Peyer's patch (tissue), 4 donors: ENCODE results near the gene SCUBE1. TPM values are rescaled to one million over a fixed set of nuclear protein-coding genes. Genes with fewer than 3 reads are reported as not detected.

Source experiments
- DNase-seq, 3 donors: peaks; one replicate each; pipeline ENCODE4 v3.0.0-alpha.2; 2017 to 2019
- H3K27ac ChIP-seq, 4 donors: fragments of 200-600 bp; sonication (generic); one replicate each; pipeline ENCODE4 v1.5.1; 2016 to 2019
- H3K27me3 ChIP-seq, 2 donors: fragments of 200-600 bp; sonication (generic); one replicate each; pipeline ENCODE4 v1.5.1; 2019
- H3K36me3 ChIP-seq, 3 donors: fragments of 200-600 bp; sonication (generic); one replicate each; pipeline ENCODE4 v1.5.1; 2016 to 2019
- H3K4me1 ChIP-seq, 4 donors: fragments of 200-600 bp; sonication (generic); one replicate each; pipeline ENCODE4 v1.5.1; 2016 to 2019
- H3K4me3 ChIP-seq, 4 donors: fragments of 200-600 bp; sonication (generic); 1 replicate in 3 of 4; 2 replicates in 1 of 4; pipeline ENCODE4 v1.5.1; 2016 to 2019; ENCODE audit warnings: mild to moderate bottlenecking in 1 of 4
- H3K9me3 ChIP-seq, 4 donors: fragments of 200-600 bp; sonication (generic); one replicate each; pipeline ENCODE4 v1.5.1; 2016 to 2019; ENCODE audit warnings: mild to moderate bottlenecking in 1 of 4
- CTCF ChIP-seq, 6 experiments: fragments of 450-650 bp in 4 of 6; fragments of 200-600 bp in 2 of 6; sonication (generic) in 1 of 6; IDR thresholded peaks; one replicate each; pipeline ENCODE4 v1.5.1; 2017 to 2019; ENCODE audit warnings: antibody characterized with exemption in 6 of 6, mild to moderate bottlenecking in 3 of 6, moderate library complexity in 1 of 6
- POLR2A ChIP-seq, 2 donors: fragments of 450-650 bp; IDR thresholded peaks; one replicate each; pipeline ENCODE4 v1.5.1; 2017; ENCODE audit warnings: antibody characterized with exemption in 2 of 2, mild to moderate bottlenecking in 2 of 2, moderate library complexity in 2 of 2
- total RNA-seq, 4 donors: library from RNA; depleted of rRNA; stranded (reverse); fragments of >200 nt; gene quantifications; one replicate each; pipeline ENCODE4 v1.1.0, GENCODE V29; 2016

Gene SCUBE1
- total RNA-seq, 4 donors from 2014 or later, result 1.6 to 47.9 (median 7.9) TPM

GRCh38 chr22:43275545-43276317 is 67.4 kb downstream of the SCUBE1 start:
- Histone ChIP-seq H3K4me1 (peaks cover 0 to 10% (median 0%) of the 10 kb centered on the region in 4 donors), H3K9me3 (no peaks in the 10 kb centered on the region), H3K4me3 (no peak overlapping the region), H3K36me3 (no peaks in the 10 kb centered on the region), H3K27ac (no peak overlapping the region), H3K27me3 (no peaks in the 10 kb centered on the region)
- no peak for DNase-seq
- TF ChIP-seq CTCF (IDR thresholded peaks at IDR 0.05) (no peak), POLR2A (IDR thresholded peaks at IDR 0.05) (no peak)

DNA sequence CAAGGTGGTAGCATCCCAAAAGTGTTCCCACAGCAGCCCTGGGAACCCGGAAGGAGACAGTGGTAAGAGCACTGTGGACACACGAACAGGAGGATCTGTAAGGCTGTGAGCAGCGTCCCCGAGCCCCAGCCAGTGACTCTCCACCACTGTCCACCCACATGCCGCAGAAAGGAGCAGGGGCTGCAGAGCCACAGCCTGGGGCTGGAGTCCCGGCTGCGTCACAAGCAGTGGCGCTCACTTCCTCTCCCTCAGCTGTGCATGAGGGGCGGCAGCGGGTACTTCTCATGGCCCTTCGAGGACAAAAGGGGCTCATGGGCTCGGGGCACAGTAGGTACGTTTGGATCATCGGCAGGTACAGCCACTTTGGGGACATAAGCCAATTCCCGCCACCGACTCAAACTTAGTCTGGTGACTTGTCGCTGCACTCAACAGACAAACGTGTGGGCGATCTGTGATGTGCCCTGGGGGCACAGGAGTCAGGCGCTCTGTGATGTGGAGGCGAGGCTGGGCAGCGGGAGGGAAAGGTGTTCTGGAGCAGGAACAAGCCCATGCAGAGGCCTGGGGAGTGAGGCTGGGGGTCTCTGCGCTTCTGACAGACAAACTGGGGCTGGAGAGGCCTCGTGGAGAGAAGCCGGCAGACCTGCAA is 68.5 kb downstream of the SCUBE1 start:
- H3K4me3 ChIP-seq, result no peak overlapping the region
- DNase-seq, result no peak

GRCh38 chr22:43273902-43274484 is 69.2 kb downstream of the SCUBE1 start:
- no peaks in the 10 kb centered on the region for H3K27me3 ChIP-seq
- H3K36me3 ChIP-seq, result no peaks in the 10 kb centered on the region
- peaks cover 0 to 10% (median 0%) of the 10 kb centered on the region in 4 donors for H3K4me1 ChIP-seq
- TF ChIP-seq CTCF (IDR thresholded peaks at IDR 0.05) (peak in 5 of 6 experiments; percentile 45 to 76 (median 73)), POLR2A (IDR thresholded peaks at IDR 0.05) (no peak)
- H3K9me3 ChIP-seq, result no peaks in the 10 kb centered on the region
- peak in 1 of 3 donors; percentile 62 for DNase-seq
- H3K27ac ChIP-seq, result no peak overlapping the region
- H3K4me3 ChIP-seq, result no peak overlapping the region

More for the DNA sequence above, 68.5 kb downstream of the SCUBE1 start:
- H3K27me3 ChIP-seq, result no peaks in the 10 kb centered on the region
- no peak overlapping the region for H3K27ac ChIP-seq
- no peaks in the 10 kb centered on the region for H3K9me3 ChIP-seq
- H3K36me3 ChIP-seq, result no peaks in the 10 kb centered on the region
- TF ChIP-seq POLR2A (IDR thresholded peaks at IDR 0.05), result no peak
- no peak for TF ChIP-seq CTCF (IDR thresholded peaks at IDR 0.05)
- peaks cover 0 to 10% (median 0%) of the 10 kb centered on the region in 4 donors for H3K4me1 ChIP-seq

- Histone ChIP-seq H3K27me3 (no peaks in the 10 kb centered on the region), H3K4me1 (peaks cover 0 to under 1% (median 0%) of the 10 kb centered on the region in 4 donors), H3K36me3 (no peaks in the 10 kb centered on the region), H3K9me3 (no peaks in the 10 kb centered on the region), H3K4me3 (no peak overlapping the region), H3K27ac (peak overlapping the region in 1 of 4 donors; percentile 43)
- TF ChIP-seq CTCF (IDR thresholded peaks at IDR 0.05) (no peak), POLR2A (IDR thresholded peaks at IDR 0.05) (no peak)
- DNase-seq, result no peak
These were observed 70.3 kb downstream of the SCUBE1 start for GRCh38 chr22:43272869-43273318.

DNA sequence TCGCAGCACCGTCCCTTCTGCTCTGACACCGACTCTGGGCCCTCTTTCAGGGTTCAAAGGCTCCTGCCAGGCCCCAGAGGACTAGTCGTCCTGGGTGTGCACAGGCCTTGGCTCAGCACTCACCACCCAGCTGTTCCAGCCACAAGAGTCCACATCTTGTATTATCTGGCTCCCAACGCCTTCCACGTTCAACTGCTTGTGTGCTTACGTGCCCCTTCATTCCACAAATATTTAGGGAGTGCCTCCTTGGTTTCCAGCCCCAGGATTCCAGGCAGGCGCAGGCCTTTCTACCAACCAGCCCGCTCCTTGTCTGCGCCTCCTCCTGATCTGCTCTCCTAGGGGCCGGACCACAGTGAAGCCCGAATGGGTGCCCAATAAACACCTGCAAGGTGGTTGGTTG is 70.9 kb downstream of the SCUBE1 start:
- Histone ChIP-seq H3K4me1 (no peaks in the 10 kb centered on the region), H3K27ac (peak overlapping the region in 1 of 4 donors; percentile 43), H3K36me3 (no peaks in the 10 kb centered on the region), H3K4me3 (no peak overlapping the region), H3K9me3 (no peaks in the 10 kb centered on the region), H3K27me3 (no peaks in the 10 kb centered on the region)
- DNase-seq, result no peak
- no peak for TF ChIP-seq POLR2A (IDR thresholded peaks at IDR 0.05)
- no peak for TF ChIP-seq CTCF (IDR thresholded peaks at IDR 0.05)
